Measurements from ENCODE around the gene OSBPL10.
A peak's percentile ranks its signal among the peaks of the same experiment; 100 is the strongest.

OSBPL10 gene

GRCh38 chr3:31911643-31912042 is 69.4 kb downstream of the OSBPL10 start:
- no peaks in the 10 kb centered on the region for H3K36me3 ChIP-seq (ENCODE audit: control insufficient read depth in 1 of 2, insufficient read depth in 2 of 2, low read depth in 1 of 2, low read length in 2 of 2)
- H3K18ac ChIP-seq (ENCODE audit: low read depth in 1 of 2, low read length in 2 of 2) = no peak overlapping the region
- H2BK120ac ChIP-seq (ENCODE audit: low read depth, low read length) = no peak overlapping the region
- no peak overlapping the region for H3K14ac ChIP-seq (ENCODE audit: low read length in 2 of 2)
- H4K91ac ChIP-seq (ENCODE audit: low read length) = no peak overlapping the region
- H2BK12ac ChIP-seq (ENCODE audit: low read length in 2 of 2) = no peak overlapping the region
- no CpG with 5 or more reads among the region's 3 CpGs for WGBS
- no peak overlapping the region for H3K4ac ChIP-seq (ENCODE audit: low read depth in 1 of 2, low read length in 2 of 2)
- no peak overlapping the region for H2AK5ac ChIP-seq (ENCODE audit: low read length, severe bottlenecking)
- H3K27me3 ChIP-seq (ENCODE audit: control insufficient read depth in 1 of 2, insufficient read depth in 1 of 2, low read length in 2 of 2) = no peaks in the 10 kb centered on the region
- DNase-seq = peak; percentile 20
- H2AFZ ChIP-seq (ENCODE audit: low read depth, low read length) = no peak overlapping the region
- H3K4me2 ChIP-seq (ENCODE audit: low read length, poor library complexity, severe bottlenecking) = no peak overlapping the region
- H3K79me1 ChIP-seq (replicated peaks; ENCODE audit: low read length, poor library complexity, severe bottlenecking) = peaks cover 22% of the 10 kb centered on the region
- H3K27ac ChIP-seq (ENCODE audit: low read length, poor library complexity, severe bottlenecking) = no peak overlapping the region
- H3K9ac ChIP-seq (ENCODE audit: low read length) = no peak overlapping the region
- H3K23ac ChIP-seq (ENCODE audit: low read length in 2 of 2) = no peak overlapping the region
- no peak overlapping the region for H2BK15ac ChIP-seq (ENCODE audit: low read depth, poor library complexity, severe bottlenecking)
- H2BK5ac ChIP-seq (ENCODE audit: low read depth, low read length, poor library complexity, severe bottlenecking) = no peak overlapping the region
- no peak overlapping the region for H4K8ac ChIP-seq (ENCODE audit: low read length)
- H3K9me3 ChIP-seq (ENCODE audit: control insufficient read depth, low read length) = no peaks in the 10 kb centered on the region
- no peak overlapping the region for H3K4me3 ChIP-seq (ENCODE audit: insufficient read depth in 1 of 2, low read depth in 1 of 2, low read length in 2 of 2)
- peaks cover 21% of the 10 kb centered on the region for H3K4me1 ChIP-seq (ENCODE audit: control insufficient read depth, insufficient read depth, low read depth, low read length)

GRCh38 chr3:31911124-31911523 is 69.9 kb downstream of the OSBPL10 start:
- 94% methylated on average over 3 of the region's 3 CpGs for WGBS
- DNase-seq = no peak
- H2BK15ac ChIP-seq (ENCODE audit: low read depth, poor library complexity, severe bottlenecking) = no peak overlapping the region

GRCh38 chr3:31909455-31909854 is 71.6 kb downstream of the OSBPL10 start:
- no peaks in the 10 kb centered on the region for H3K27me3 ChIP-seq (ENCODE audit: control insufficient read depth in 1 of 2, insufficient read depth in 1 of 2, low read length in 2 of 2)
- H2BK120ac ChIP-seq (ENCODE audit: low read depth, low read length) = no peak overlapping the region
- H3K4ac ChIP-seq (ENCODE audit: low read depth in 1 of 2, low read length in 2 of 2) = no peak overlapping the region
- H3K36me3 ChIP-seq (ENCODE audit: control insufficient read depth in 1 of 2, insufficient read depth in 2 of 2, low read depth in 1 of 2, low read length in 2 of 2) = no peaks in the 10 kb centered on the region
- no peak overlapping the region for H3K4me3 ChIP-seq (ENCODE audit: insufficient read depth in 1 of 2, low read depth in 1 of 2, low read length in 2 of 2)
- H2AK5ac ChIP-seq (ENCODE audit: low read length, severe bottlenecking) = peak overlapping the region; percentile 68
- no peak overlapping the region for H3K14ac ChIP-seq (ENCODE audit: low read length in 2 of 2)
- no peak overlapping the region for H3K23ac ChIP-seq (ENCODE audit: low read length in 2 of 2)
- no peaks in the 10 kb centered on the region for H3K9me3 ChIP-seq (ENCODE audit: control insufficient read depth, low read length)
- DNase-seq = no peak
- H3K9ac ChIP-seq (ENCODE audit: low read length) = no peak overlapping the region
- no peak overlapping the region for H3K18ac ChIP-seq (ENCODE audit: low read depth in 1 of 2, low read length in 2 of 2)
- no peak overlapping the region for H4K8ac ChIP-seq (ENCODE audit: low read length)
- no peak overlapping the region for H2AFZ ChIP-seq (ENCODE audit: low read depth, low read length)
- H4K91ac ChIP-seq (ENCODE audit: low read length) = no peak overlapping the region
- no peak overlapping the region for H2BK12ac ChIP-seq (ENCODE audit: low read length in 2 of 2)
- no peak overlapping the region for H2BK5ac ChIP-seq (ENCODE audit: low read depth, low read length, poor library complexity, severe bottlenecking)
- H3K79me1 ChIP-seq (replicated peaks; ENCODE audit: low read length, poor library complexity, severe bottlenecking) = peaks cover 17% of the 10 kb centered on the region
- no peak overlapping the region for H3K4me2 ChIP-seq (ENCODE audit: low read length, poor library complexity, severe bottlenecking)
- H2BK15ac ChIP-seq (ENCODE audit: low read depth, poor library complexity, severe bottlenecking) = no peak overlapping the region
- WGBS = 93% methylated on average over 7 of the region's 7 CpGs
- H3K27ac ChIP-seq (ENCODE audit: low read length, poor library complexity, severe bottlenecking) = peak overlapping the region; percentile 90
- H3K4me1 ChIP-seq (ENCODE audit: control insufficient read depth, insufficient read depth, low read depth, low read length) = peaks cover 21% of the 10 kb centered on the region

More at GRCh38 chr3:31911124-31911523, 69.9 kb downstream of the OSBPL10 start:
- Histone ChIP-seq H3K4me3 (ENCODE audit: insufficient read depth in 1 of 2, low read depth in 1 of 2, low read length in 2 of 2) (no peak overlapping the region), H3K27me3 (ENCODE audit: control insufficient read depth in 1 of 2, insufficient read depth in 1 of 2, low read length in 2 of 2) (no peaks in the 10 kb centered on the region), H2BK120ac (ENCODE audit: low read depth, low read length) (no peak overlapping the region), H3K18ac (ENCODE audit: low read depth in 1 of 2, low read length in 2 of 2) (no peak overlapping the region), H2AK5ac (ENCODE audit: low read length, severe bottlenecking) (peak overlapping the region; percentile 50), H2BK12ac (ENCODE audit: low read length in 2 of 2) (no peak overlapping the region), H2AFZ (ENCODE audit: low read depth, low read length) (no peak overlapping the region), H3K9me3 (ENCODE audit: control insufficient read depth, low read length) (no peaks in the 10 kb centered on the region), H3K79me1 (replicated peaks; ENCODE audit: low read length, poor library complexity, severe bottlenecking) (peaks cover 22% of the 10 kb centered on the region), H2BK5ac (ENCODE audit: low read depth, low read length, poor library complexity, severe bottlenecking) (no peak overlapping the region), H3K27ac (ENCODE audit: low read length, poor library complexity, severe bottlenecking) (peak overlapping the region; percentile 46), H3K4me1 (ENCODE audit: control insufficient read depth, insufficient read depth, low read depth, low read length) (peaks cover 21% of the 10 kb centered on the region), H3K4ac (ENCODE audit: low read depth in 1 of 2, low read length in 2 of 2) (no peak overlapping the region), H3K4me2 (ENCODE audit: low read length, poor library complexity, severe bottlenecking) (no peak overlapping the region), H4K91ac (ENCODE audit: low read length) (no peak overlapping the region), H3K9ac (ENCODE audit: low read length) (no peak overlapping the region), H3K14ac (ENCODE audit: low read length in 2 of 2) (no peak overlapping the region), H3K36me3 (ENCODE audit: control insufficient read depth in 1 of 2, insufficient read depth in 2 of 2, low read depth in 1 of 2, low read length in 2 of 2) (no peaks in the 10 kb centered on the region), H3K23ac (ENCODE audit: low read length in 2 of 2) (no peak overlapping the region), H4K8ac (ENCODE audit: low read length) (no peak overlapping the region)

GRCh38 chr3:31908391-31909097 is 72.5 kb downstream of the OSBPL10 start:
- 97% methylated on average over 3 of the region's 5 CpGs for WGBS
- no peak overlapping the region for H2BK12ac ChIP-seq (ENCODE audit: low read length in 2 of 2)

More at GRCh38 chr3:31908391-31909097, 72.5 kb downstream of the OSBPL10 start:
- Histone ChIP-seq H3K27me3 (ENCODE audit: control insufficient read depth in 1 of 2, insufficient read depth in 1 of 2, low read length in 2 of 2) (no peaks in the 10 kb centered on the region), H3K4me2 (ENCODE audit: low read length, poor library complexity, severe bottlenecking) (no peak overlapping the region), H3K79me1 (replicated peaks; ENCODE audit: low read length, poor library complexity, severe bottlenecking) (peaks cover 25% of the 10 kb centered on the region), H2AFZ (ENCODE audit: low read depth, low read length) (no peak overlapping the region), H3K4me3 (ENCODE audit: insufficient read depth in 1 of 2, low read depth in 1 of 2, low read length in 2 of 2) (no peak overlapping the region), H4K8ac (ENCODE audit: low read length) (no peak overlapping the region), H2AK5ac (ENCODE audit: low read length, severe bottlenecking) (peak overlapping the region; percentile 64), H4K91ac (ENCODE audit: low read length) (no peak overlapping the region), H3K18ac (ENCODE audit: low read depth in 1 of 2, low read length in 2 of 2) (no peak overlapping the region), H3K36me3 (ENCODE audit: control insufficient read depth in 1 of 2, insufficient read depth in 2 of 2, low read depth in 1 of 2, low read length in 2 of 2) (no peaks in the 10 kb centered on the region), H3K14ac (ENCODE audit: low read length in 2 of 2) (no peak overlapping the region), H3K23ac (ENCODE audit: low read length in 2 of 2) (no peak overlapping the region), H3K9ac (ENCODE audit: low read length) (no peak overlapping the region), H2BK15ac (ENCODE audit: low read depth, poor library complexity, severe bottlenecking) (no peak overlapping the region), H3K4ac (ENCODE audit: low read depth in 1 of 2, low read length in 2 of 2) (no peak overlapping the region), H2BK5ac (ENCODE audit: low read depth, low read length, poor library complexity, severe bottlenecking) (peak overlapping the region; percentile 46), H3K9me3 (ENCODE audit: control insufficient read depth, low read length) (no peaks in the 10 kb centered on the region), H2BK120ac (ENCODE audit: low read depth, low read length) (no peak overlapping the region), H3K27ac (ENCODE audit: low read length, poor library complexity, severe bottlenecking) (peak overlapping the region; percentile 90), H3K4me1 (ENCODE audit: control insufficient read depth, insufficient read depth, low read depth, low read length) (peaks cover 27% of the 10 kb centered on the region)
- no peak for DNase-seq
